ENCODE measurements around the gene KRT71.
"Not testable (repeated sequence)": the region's sequence is repeated elsewhere in the genome, so short reads cannot be mapped to it uniquely, and the experiment has no call there.

KRT71 gene

GRCh38 chr12:52552681-52553195 lies at the start of gene KRT71:
Gene KRT71 (minus strand): TSS chr12:52553145. CDS start chr12:52553077, 68 bp downstream.
- no peak for DNase-seq (ENCODE audit: low read depth)

- DNase-seq (ENCODE audit: low read depth): no peak
These were observed 49.6 kb upstream of the KRT71 start for GRCh38 chr12:52602552-52602951.

- DNase-seq (ENCODE audit: low read depth): no peak
These were observed 48.7 kb upstream of the KRT71 start for GRCh38 chr12:52601671-52602070.

- no peak for DNase-seq (ENCODE audit: low read depth)
These were observed 48.1 kb upstream of the KRT71 start, which contains the start of gene KRT72 for GRCh38 chr12:52600941-52601481. Gene KRT72 (minus strand): TSS chr12:52601463. CDS start chr12:52601452, 11 bp downstream.

GRCh38 chr12:52600475-52600874 lies 47.5 kb upstream of the KRT71 start:
- no peak for DNase-seq (ENCODE audit: low read depth)

- DNase-seq (ENCODE audit: low read depth): no peak
These were observed 47.1 kb upstream of the KRT71 start for GRCh38 chr12:52600071-52600470.

- DNase-seq (ENCODE audit: low read depth): no peak
These were observed 46.0 kb upstream of the KRT71 start for GRCh38 chr12:52598966-52599365.

GRCh38 chr12:52594237-52594636 lies 41.3 kb upstream of the KRT71 start:
- DNase-seq (ENCODE audit: low read depth): not testable (repeated sequence)

GRCh38 chr12:52591521-52591920 lies 38.6 kb upstream of the KRT71 start:
- no peak for DNase-seq (ENCODE audit: low read depth)

- no peak for DNase-seq (ENCODE audit: low read depth)
These were observed 37.1 kb upstream of the KRT71 start for GRCh38 chr12:52590021-52590420.

GRCh38 chr12:52587563-52587962 lies 34.6 kb upstream of the KRT71 start:
- no peak for DNase-seq (ENCODE audit: low read depth)

- no peak for DNase-seq (ENCODE audit: low read depth)
These were observed 33.0 kb upstream of the KRT71 start for GRCh38 chr12:52585946-52586345.

- DNase-seq (ENCODE audit: low read depth): no peak
These were observed 32.1 kb upstream of the KRT71 start for GRCh38 chr12:52585066-52585465.

GRCh38 chr12:52584156-52584682 lies 31.3 kb upstream of the KRT71 start:
- no peak for DNase-seq (ENCODE audit: low read depth)

- peak; percentile 3 for DNase-seq (ENCODE audit: low read depth)
These were observed 30.1 kb upstream of the KRT71 start for GRCh38 chr12:52582971-52583456.

- DNase-seq (ENCODE audit: low read depth): no peak
These were observed 29.5 kb upstream of the KRT71 start for GRCh38 chr12:52582486-52582885.

GRCh38 chr12:52581481-52581880 lies 28.5 kb upstream of the KRT71 start:
- DNase-seq (ENCODE audit: low read depth): peak; percentile 6

- DNase-seq (ENCODE audit: low read depth): no peak
These were observed 28.1 kb upstream of the KRT71 start for GRCh38 chr12:52581066-52581465.

- DNase-seq (ENCODE audit: low read depth): no peak
These were observed 27.6 kb upstream of the KRT71 start for GRCh38 chr12:52580496-52580895.

GRCh38 chr12:52579468-52580465 lies 26.8 kb upstream of the KRT71 start:
- DNase-seq (ENCODE audit: low read depth): no peak

- DNase-seq (ENCODE audit: low read depth): no peak
These were observed 25.5 kb upstream of the KRT71 start for GRCh38 chr12:52578469-52578868.

GRCh38 chr12:52577316-52577715 lies 24.4 kb upstream of the KRT71 start:
- DNase-seq (ENCODE audit: low read depth): no peak

GRCh38 chr12:52575948-52576347 lies 23.0 kb upstream of the KRT71 start:
- no peak for DNase-seq (ENCODE audit: low read depth)

All from GM04503 (cell line).